Tibial nerve (tissue), 4 donors: ENCODE data around the gene CD55. TPM values are rescaled to one million over a fixed set of nuclear protein-coding genes. Genes with fewer than 3 reads are reported as not detected.
A peak's percentile ranks its signal among the peaks of the same experiment; 100 is the strongest.

Source experiments
- DNase-seq, 2 donors: peaks; one replicate each; pipeline ENCODE4 v3.0.0-alpha.2; 2019; ENCODE audit warnings: low spot score in 2 of 2
- H3K27ac ChIP-seq, 4 donors: fragments of 200-600 bp; sonication (generic) in 3 of 4; one replicate each; pipeline ENCODE4 v1.5.1; 2017 to 2019; ENCODE audit warnings: mild to moderate bottlenecking in 1 of 4
- H3K27me3 ChIP-seq, 2 donors: fragments of 200-600 bp; sonication (generic) in 1 of 2; one replicate each; pipeline versions ENCODE4 v1.5.1 to v1.6.0; 2017 to 2019
- H3K36me3 ChIP-seq, 3 donors: fragments of 200-600 bp; sonication (generic); one replicate each; pipeline ENCODE4 v1.5.1; 2018 to 2019
- H3K4me1 ChIP-seq, 4 donors: fragments of 200-600 bp; sonication (generic) in 3 of 4; one replicate each; pipeline ENCODE4 v1.5.1; 2017 to 2019
- H3K4me3 ChIP-seq, 4 donors: fragments of 200-600 bp; sonication (generic) in 3 of 4; one replicate each; pipeline ENCODE4 v1.5.1; 2017 to 2019; ENCODE audit warnings: mild to moderate bottlenecking in 1 of 4, moderate library complexity in 1 of 4
- H3K9me3 ChIP-seq, 4 donors: fragments of 200-600 bp; sonication (generic) in 3 of 4; one replicate each; pipeline ENCODE4 v1.5.1; 2017 to 2019
- EP300 ChIP-seq, 2 donors: sonication (generic); formaldehyde crosslinking; IDR thresholded peaks; one replicate each; pipeline ENCODE4 v1.6.1; 2017; ENCODE audit warnings: antibody characterized with exemption in 2 of 2, mild to moderate bottlenecking in 1 of 2
- POLR2A ChIP-seq, 2 donors: fragments of 450-650 bp; IDR thresholded peaks; one replicate each; pipeline ENCODE4 v1.6.1; 2017; ENCODE audit warnings: antibody characterized with exemption in 2 of 2, mild to moderate bottlenecking in 2 of 2, moderate library complexity in 2 of 2
- WGBS, 2 donors: methylation state at CpG; one replicate each; pipeline ENCODE4 v1.1.5; 2018; 5-methylcytosine and 5-hydroxymethylcytosine counted together
- total RNA-seq, 4 donors: library from RNA; depleted of rRNA; stranded (reverse); fragments of >200 nt; gene quantifications; one replicate each; pipeline ENCODE4 v1.1.0, GENCODE V29; 2016
- TF ChIP-seq, protein P1 (sequence below), 5 experiments: fragments of 200-600 bp in 3 of 5; fragments of 450-650 bp in 2 of 5; sonication (generic) in 3 of 5; IDR thresholded peaks; one replicate each; pipeline ENCODE4 v1.5.1; 2016 to 2019; ENCODE audit warnings: antibody characterized with exemption in 5 of 5, mild to moderate bottlenecking in 3 of 5, moderate library complexity in 2 of 5

The CD55 gene
- total RNA-seq, 4 donors from 2014 or later = 60.8 to 94.2 (median 89.6) TPM

DNA sequence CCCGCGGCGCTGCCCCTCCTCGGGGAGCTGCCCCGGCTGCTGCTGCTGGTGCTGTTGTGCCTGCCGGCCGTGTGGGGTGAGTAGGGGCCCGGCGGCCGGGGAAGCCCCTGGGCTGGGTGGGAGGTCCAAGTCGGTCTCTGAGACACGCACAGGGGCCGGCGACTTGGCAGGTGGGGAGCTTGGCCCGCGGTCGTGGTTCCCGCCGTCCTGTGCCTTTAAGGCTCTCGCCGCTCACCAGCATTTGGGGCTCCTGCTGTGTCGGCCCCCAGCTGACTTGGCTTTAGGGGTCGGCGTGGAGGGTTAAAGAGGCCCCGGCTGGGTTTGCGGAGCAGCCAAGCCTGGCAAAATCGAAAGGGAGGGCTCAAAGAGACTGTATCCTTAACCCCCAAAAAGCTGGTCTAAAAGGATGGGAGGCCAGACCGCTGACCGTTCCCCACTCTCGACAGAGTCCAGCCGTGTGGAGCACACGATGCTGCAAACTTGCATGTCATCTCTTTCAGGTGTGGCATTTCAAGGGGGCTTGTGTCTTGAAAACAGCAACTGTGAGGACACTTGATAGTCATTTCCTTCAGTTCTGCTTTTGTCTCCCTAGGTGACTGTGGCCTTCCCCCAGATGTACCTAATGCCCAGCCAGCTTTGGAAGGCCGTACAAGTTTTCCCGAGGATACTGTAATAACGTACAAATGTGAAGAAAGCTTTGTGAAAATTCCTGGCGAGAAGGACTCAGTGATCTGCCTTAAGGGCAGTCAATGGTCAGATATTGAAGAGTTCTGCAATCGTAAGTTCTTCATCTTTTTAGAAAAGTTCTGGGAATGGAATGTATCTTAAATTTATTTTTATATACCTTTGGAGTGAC, 540 bp downstream of the CD55 start:
- peak overlapping the region; percentile 85 to 99 (median 94) for H3K27ac ChIP-seq
- H3K9me3 ChIP-seq = no peaks in the 10 kb centered on the region
- H3K4me3 ChIP-seq = peak overlapping the region; percentile 75 to 97 (median 84)
- TF ChIP-seq, protein P1, sequence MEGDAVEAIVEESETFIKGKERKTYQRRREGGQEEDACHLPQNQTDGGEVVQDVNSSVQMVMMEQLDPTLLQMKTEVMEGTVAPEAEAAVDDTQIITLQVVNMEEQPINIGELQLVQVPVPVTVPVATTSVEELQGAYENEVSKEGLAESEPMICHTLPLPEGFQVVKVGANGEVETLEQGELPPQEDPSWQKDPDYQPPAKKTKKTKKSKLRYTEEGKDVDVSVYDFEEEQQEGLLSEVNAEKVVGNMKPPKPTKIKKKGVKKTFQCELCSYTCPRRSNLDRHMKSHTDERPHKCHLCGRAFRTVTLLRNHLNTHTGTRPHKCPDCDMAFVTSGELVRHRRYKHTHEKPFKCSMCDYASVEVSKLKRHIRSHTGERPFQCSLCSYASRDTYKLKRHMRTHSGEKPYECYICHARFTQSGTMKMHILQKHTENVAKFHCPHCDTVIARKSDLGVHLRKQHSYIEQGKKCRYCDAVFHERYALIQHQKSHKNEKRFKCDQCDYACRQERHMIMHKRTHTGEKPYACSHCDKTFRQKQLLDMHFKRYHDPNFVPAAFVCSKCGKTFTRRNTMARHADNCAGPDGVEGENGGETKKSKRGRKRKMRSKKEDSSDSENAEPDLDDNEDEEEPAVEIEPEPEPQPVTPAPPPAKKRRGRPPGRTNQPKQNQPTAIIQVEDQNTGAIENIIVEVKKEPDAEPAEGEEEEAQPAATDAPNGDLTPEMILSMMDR (IDR thresholded peaks at IDR 0.05) = peak in 1 of 5 experiments; percentile 11
- TF ChIP-seq EP300 (IDR thresholded peaks at IDR 0.05) = no peak
- no peak for TF ChIP-seq POLR2A (IDR thresholded peaks at IDR 0.05)
- peaks cover 0 to 32% (median 11%) of the 10 kb centered on the region in 4 donors for H3K4me1 ChIP-seq
- WGBS, 2 donors = 1 to 3% methylated on average over 17 to 30 of the region's 37 CpGs
- H3K36me3 ChIP-seq = peaks cover 0 to 31% (median 0%) of the 10 kb centered on the region in 3 donors
- peak in 1 of 2 donors; percentile 25 for DNase-seq
- H3K27me3 ChIP-seq = no peaks in the 10 kb centered on the region

DNA sequence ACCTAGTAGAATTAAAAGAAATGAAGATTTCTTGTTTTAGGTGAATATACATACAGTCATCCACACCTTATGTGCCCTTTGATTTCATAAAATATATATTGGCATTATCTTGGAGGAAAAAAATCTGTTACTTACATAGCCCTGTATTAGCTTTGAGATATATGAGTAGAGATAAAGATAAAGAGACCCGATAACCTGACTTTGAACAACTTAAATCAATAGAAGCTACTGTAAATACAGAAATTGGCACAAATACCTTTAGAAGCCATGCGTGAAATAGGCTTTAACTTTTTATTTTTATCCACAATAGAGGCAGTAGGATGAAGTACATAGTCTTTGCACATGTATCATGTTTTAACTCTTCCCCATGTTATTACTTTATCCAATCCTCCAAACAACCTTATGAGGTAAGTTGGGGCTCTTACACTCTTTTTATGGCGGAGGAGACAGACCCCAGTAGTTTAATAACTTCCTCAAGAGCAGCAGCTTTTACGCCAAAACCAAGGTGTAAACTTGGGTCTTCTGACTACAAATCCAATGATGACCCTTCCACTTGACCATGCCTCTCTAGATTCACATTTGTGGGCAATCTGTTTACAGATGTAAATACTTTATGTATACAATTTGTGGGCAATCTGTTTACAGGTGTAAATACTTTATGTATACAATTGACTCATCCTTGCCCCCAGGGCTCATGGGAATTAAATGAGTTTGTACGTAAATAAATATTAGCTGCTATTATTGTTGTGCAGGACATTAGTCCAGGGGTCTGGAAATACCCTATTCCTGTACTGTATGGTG, 2.1 kb downstream of the CD55 start:
- no peak for TF ChIP-seq POLR2A (IDR thresholded peaks at IDR 0.05)
- TF ChIP-seq EP300 (IDR thresholded peaks at IDR 0.05) = no peak
- TF ChIP-seq, protein P1 (IDR thresholded peaks at IDR 0.05) = no peak
- Histone ChIP-seq H3K36me3 (peaks cover 0 to 47% (median 0%) of the 10 kb centered on the region in 3 donors), H3K4me1 (peaks cover 0 to 26% (median 10%) of the 10 kb centered on the region in 4 donors), H3K9me3 (no peaks in the 10 kb centered on the region), H3K4me3 (peak overlapping the region in 2 of 4 donors; percentile 3 to 76), H3K27ac (peak overlapping the region in 1 of 4 donors; percentile 99), H3K27me3 (no peaks in the 10 kb centered on the region)
- no peak for DNase-seq
- 87 to 88% methylated on average over 5 of the region's 5 CpGs for WGBS, 2 donors

DNA sequence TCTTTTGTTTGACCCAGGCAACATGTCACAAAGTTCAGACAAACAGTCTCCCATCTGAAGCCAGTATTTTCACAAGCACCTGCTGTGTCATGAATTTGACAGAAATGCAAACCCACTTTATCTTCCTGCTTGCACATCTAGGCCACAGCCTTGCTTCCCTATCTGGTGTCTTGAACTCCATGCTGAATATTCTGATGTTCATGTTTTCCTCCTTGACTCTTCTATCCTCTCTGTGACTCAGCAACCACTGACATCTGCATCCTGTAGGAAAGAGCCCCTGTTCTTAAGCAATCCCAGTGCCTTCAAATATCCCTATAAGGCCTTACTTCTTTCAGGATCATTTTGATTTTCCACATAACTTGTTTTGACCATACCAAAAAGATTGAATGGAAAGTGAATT, 6.5 kb downstream of the CD55 start:
- peaks cover 0 to 83% (median 0%) of the 10 kb centered on the region in 3 donors for H3K36me3 ChIP-seq
- H3K4me3 ChIP-seq = no peak overlapping the region
- TF ChIP-seq, protein P1 (IDR thresholded peaks at IDR 0.05) = no peak
- TF ChIP-seq POLR2A (IDR thresholded peaks at IDR 0.05) (no peak), EP300 (IDR thresholded peaks at IDR 0.05) (no peak)
- H3K27ac ChIP-seq = no peak overlapping the region
- peaks cover 0 to 17% (median 9%) of the 10 kb centered on the region in 4 donors for H3K4me1 ChIP-seq
- H3K9me3 ChIP-seq = no peaks in the 10 kb centered on the region
- DNase-seq = no peak
- H3K27me3 ChIP-seq = no peaks in the 10 kb centered on the region

DNA sequence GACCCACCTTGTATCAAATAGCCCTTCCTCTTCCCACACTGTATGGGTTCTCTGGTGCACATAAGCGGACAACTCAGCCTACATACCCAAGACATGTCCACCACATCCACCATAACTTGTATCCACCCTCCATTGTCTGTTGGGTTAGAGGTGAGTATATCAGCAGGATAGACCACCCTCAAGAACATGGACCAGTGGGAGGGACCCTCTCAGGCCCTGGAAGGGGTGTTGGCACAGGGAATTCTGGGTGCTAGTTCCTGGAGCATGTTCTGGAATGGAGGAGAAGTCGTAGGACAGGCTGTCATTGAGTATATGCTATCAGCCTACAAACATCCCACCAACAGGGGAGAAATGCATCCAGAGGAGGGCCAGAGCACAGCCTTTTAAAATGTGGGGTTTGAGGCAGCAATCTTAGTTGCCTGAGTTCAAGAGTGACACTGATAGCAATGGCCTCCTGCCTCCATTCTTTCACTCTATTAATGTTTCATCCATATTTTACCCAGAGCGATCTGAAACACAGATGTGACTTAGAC, 7.5 kb downstream of the CD55 start:
- no peak overlapping the region for H3K27ac ChIP-seq
- H3K9me3 ChIP-seq = peaks cover 0 to 9% (median 0%) of the 10 kb centered on the region in 4 donors
- 90 to 99% methylated on average over 3 of the region's 3 CpGs for WGBS, 2 donors
- DNase-seq = no peak
- TF ChIP-seq EP300 (IDR thresholded peaks at IDR 0.05) = no peak
- no peak for TF ChIP-seq POLR2A (IDR thresholded peaks at IDR 0.05)
- TF ChIP-seq, protein P1 (IDR thresholded peaks at IDR 0.05) = no peak
- H3K27me3 ChIP-seq = no peaks in the 10 kb centered on the region
- H3K4me1 ChIP-seq = peaks cover 0 to 7% (median under 1%) of the 10 kb centered on the region in 4 donors
- no peak overlapping the region for H3K4me3 ChIP-seq
- H3K36me3 ChIP-seq = peaks cover 0 to 88% (median 0%) of the 10 kb centered on the region in 3 donors
